GM12878 (cell line): ENCODE data around the gene EHD1. TPM values are rescaled to one million over a fixed set of nuclear protein-coding genes. Genes with fewer than 3 reads are reported as not detected.

Experiments
- ATAC-seq: fragments of 200-7000 bp; cut with Tn5 transposase; 3 replicates; pipeline ENCODE4 v1.9.1; 2020; ENCODE audit warnings: mild to moderate bottlenecking, moderate library complexity
- BruUV-seq: library from RNA; stranded (reverse); fragments of 400-500 nt; replicated peaks from 2 replicates; lab custom pipeline; 2021; lab: Mats Ljungman, UMichigan
- CTCF ChIA-PET: fragments of 300-600 bp; sonication (Branson Sonifier 250); formaldehyde crosslinking; extraction: SDS; loops from one replicate; lab custom pipeline; 2021; ENCODE audit warnings: inconsistent platforms; lab: Yijun Ruan, JAX
- POLR2A ChIA-PET: fragments of 350-600 bp; formaldehyde crosslinking; extraction: SDS; loops from one replicate; lab custom pipeline; 2021; ENCODE audit warnings: inconsistent platforms; lab: Charles Lee
- RAD21 ChIA-PET: fragments of 300-600 bp; sonication (Branson Sonifier 250); formaldehyde crosslinking; loops from one replicate; lab custom pipeline; 2023; ENCODE audit warnings: antibody characterized with exemption; ENCODE audit not compliant: unreplicated experiment; lab: Charles Lee
- SMC1A ChIA-PET: fragments of 300-600 bp; sonication (Branson Sonifier 250); formaldehyde crosslinking; loops from one replicate; lab custom pipeline; 2023; ENCODE audit not compliant: unreplicated experiment, uncharacterized antibody; lab: Charles Lee
- DNase-seq: peaks from one replicate; pipeline ENCODE4 v3.0.0-alpha.2; 2011; ENCODE audit warnings: low read depth, low spot score
- FAIRE-seq: peaks from 3 replicates; lab custom pipeline; 2011; peaks lifted over from hg19 to GRCh38; lab: Jason Lieb, UNC
- H2AFZ ChIP-seq: 2 replicates; pipeline ENCODE4 v1.6.0; 2011; ENCODE audit warnings: low read depth, low read length, control low read depth; ENCODE audit not compliant: control insufficient read depth
- H3K27ac ChIP-seq: 2 replicates; pipeline ENCODE4 v1.5.1; 2011; ENCODE audit warnings: control low read depth; ENCODE audit not compliant: control insufficient read depth, insufficient read depth
- H3K27me3 ChIP-seq, 2 experiments: replicated peaks in 1 of 2; 2 replicates each; pipeline versions ENCODE4 v1.6.0 to v1.6.1; 2011; ENCODE audit warnings: low read length in 1 of 2; ENCODE audit not compliant: control insufficient read depth in 2 of 2, insufficient read depth in 2 of 2
- H3K36me3 ChIP-seq, 2 experiments: 2 replicates each; pipeline ENCODE4 v1.5.1; 2011; ENCODE audit warnings: low read length in 1 of 2; ENCODE audit not compliant: control insufficient read depth in 2 of 2, insufficient read depth in 2 of 2
- H3K4me1 ChIP-seq: 2 replicates; pipeline ENCODE4 v1.6.1; 2011; ENCODE audit warnings: mild to moderate bottlenecking, low read length, moderate library complexity, mixed read lengths; ENCODE audit not compliant: control insufficient read depth, insufficient read depth
- H3K4me2 ChIP-seq: 2 replicates; pipeline ENCODE4 v1.6.0; 2011; ENCODE audit warnings: control low read depth; ENCODE audit not compliant: control insufficient read depth, insufficient read depth
- H3K4me3 ChIP-seq: fragments of 200-600 bp; sonication (generic); 2 replicates; pipeline ENCODE4 v1.5.1; 2016
- H3K79me2 ChIP-seq: 2 replicates; pipeline ENCODE4 v1.6.0; 2011; ENCODE audit warnings: low read length; ENCODE audit not compliant: control insufficient read depth, insufficient read depth
- H3K9ac ChIP-seq: 2 replicates; pipeline ENCODE4 v1.8.0; 2011; ENCODE audit warnings: low read length, control low read depth, mixed read lengths; ENCODE audit not compliant: control insufficient read depth, insufficient read depth
- H3K9me3 ChIP-seq: replicated peaks from 3 replicates; pipeline ENCODE4 v1.5.1; 2011; ENCODE audit warnings: mild to moderate bottlenecking, low read length; ENCODE audit not compliant: control insufficient read depth, insufficient read depth
- H4K20me1 ChIP-seq: 2 replicates; pipeline ENCODE4 v1.6.0; 2011; ENCODE audit not compliant: control insufficient read depth, insufficient read depth
- BMI1 ChIP-seq: fragments of 450-650 bp; IDR thresholded peaks from 2 replicates; pipeline ENCODE4 v1.6.1; 2016; ENCODE audit warnings: mild to moderate bottlenecking, moderate library complexity, borderline replicate concordance
- EGR1 ChIP-seq, 2 experiments: IDR thresholded peaks; 1 replicate in 1 of 2; 2 replicates in 1 of 2; pipeline ENCODE4 v1.6.1; 2011 to 2012; ENCODE audit warnings: low read depth in 2 of 2, low read length in 2 of 2, borderline replicate concordance in 1 of 2, mild to moderate bottlenecking in 1 of 2, moderate library complexity in 1 of 2
- EP300 ChIP-seq, 2 experiments: fragments of 150-350 bp in 1 of 2; IDR thresholded peaks; 2 replicates each; pipeline ENCODE4 v1.6.1; 2011 to 2012; ENCODE audit warnings: low read depth in 2 of 2, low read length in 2 of 2, borderline replicate concordance in 1 of 2, improper control_type of control experiment in 1 of 2, inconsistent platforms in 1 of 2; ENCODE audit not compliant: control insufficient read depth in 1 of 2
- IRF3 ChIP-seq: fragments of 450-650 bp; IDR thresholded peaks from 2 replicates; pipeline ENCODE4 v1.6.1; 2014; ENCODE audit warnings: mild to moderate bottlenecking
- MTA2 ChIP-seq: fragments of 450-650 bp; IDR thresholded peaks from 2 replicates; pipeline ENCODE4 v1.6.1; 2016; ENCODE audit warnings: low read depth, mild to moderate bottlenecking, moderate library complexity
- MTA3 ChIP-seq: IDR thresholded peaks from 2 replicates; pipeline ENCODE4 v1.6.1; 2012; ENCODE audit warnings: low read length, inconsistent platforms, borderline replicate concordance
- PKNOX1 ChIP-seq: fragments of 450-650 bp; IDR thresholded peaks from 2 replicates; pipeline ENCODE4 v1.6.1; 2016; ENCODE audit warnings: mild to moderate bottlenecking
- RAD51 ChIP-seq: fragments of 450-650 bp; IDR thresholded peaks from 2 replicates; pipeline ENCODE4 v1.6.1; 2016; ENCODE audit warnings: moderate library complexity, mild to moderate bottlenecking, inconsistent platforms
- TCF7 ChIP-seq: IDR thresholded peaks from 2 replicates; pipeline ENCODE4 v1.6.1; 2014; ENCODE audit warnings: antibody characterized with exemption, borderline replicate concordance
- ZBTB33 ChIP-seq: fragments of 450-650 bp; IDR thresholded peaks from 2 replicates; pipeline ENCODE4 v1.6.1; 2017; ENCODE audit warnings: mild to moderate bottlenecking
- ZBTB40 ChIP-seq: fragments of 450-650 bp; IDR thresholded peaks from 2 replicates; pipeline ENCODE4 v1.6.1; 2016; ENCODE audit warnings: mild to moderate bottlenecking, moderate library complexity, borderline replicate concordance
- WGBS: methylation state at CpG from one replicate; pipeline ENCODE4 v1.1.6; 2016; ENCODE audit warnings: low lambda C conversion rate; ENCODE audit not compliant: insufficient replicate concordance, insufficient coverage; ENCODE audit errors: missing lambda C conversion rate; 5-methylcytosine and 5-hydroxymethylcytosine counted together
- in situ Hi-C: fragments of 300-500 bp; cut with MboI; formaldehyde crosslinking; loops from 9 replicates; pipeline ENCODE4 v1.14.3; 2018; ENCODE audit warnings: mixed read lengths
- intact Hi-C: fragments of 100-400 bp; cut with micrococcal nuclease; formaldehyde crosslinking; loops from one replicate; pipeline ENCODE4 v1.14.2; 2022; ENCODE audit not compliant: unreplicated experiment
- polyA plus RNA-seq, 11 experiments: library from polyadenylated mRNA; depleted of rRNA in 4 of 11; unstranded in 6 of 11; stranded (reverse) in 5 of 11; fragments of >200 nt; fragmentation: Nextera tagmentation in 4 of 11; fragmentation: Illumina TruSeq in 1 of 11; extraction: Ambion mirVana in 4 of 11; extraction: Trizol in 1 of 11; gene quantifications; 1 replicate in 1 of 11; 2 replicates in 10 of 11; pipeline versions ENCODE4 v1.2.1 to v1.2.3, GENCODE V29; 2011 to 2016; ENCODE audit warnings: inconsistent platforms in 2 of 11, missing spikeins in 2 of 11, low read depth in 1 of 11
- total RNA-seq, 4 experiments: library from RNA; depleted of rRNA in 3 of 4; stranded (reverse); fragments of >200 nt in 3 of 4; fragmentation: Illumina TruSeq in 1 of 4; extraction: Trizol in 1 of 4; gene quantifications; 2 replicates each; pipeline versions ENCODE4 v1.2.1 to v1.2.3, GENCODE V29; 2013 to 2021

The EHD1 gene
- total and polyA plus RNA-seq, 10 of the 15 experiments (the other 5 are each of a cell fraction or from before 2014, with no cell fraction given): 1.0 to 165 (median 66.5) TPM

GRCh38 chr11:64892411-64892831 is 14.0 kb upstream of the EHD1 start:
- BruUV-seq: no TSS peak
- in situ Hi-C loops: loop anchor here (5.0 kb wide), 1 partner anchor 45 kb away; no protein-coding TSS in a partner anchor
- intact Hi-C loops: no loop called here
- TF ChIP-seq MTA2: no peak
- no peak for TF ChIP-seq PKNOX1
- no peak for TF ChIP-seq EP300 (IDR thresholded peaks at IDR 0.05; ENCODE audit: borderline replicate concordance in 1 of 2, control insufficient read depth in 1 of 2, low read depth in 2 of 2, low read length in 2 of 2)
- no peak for TF ChIP-seq IRF3
- TF ChIP-seq TCF7: no peak
- TF ChIP-seq ZBTB33: no peak
- TF ChIP-seq BMI1: no peak
- TF ChIP-seq EGR1 (IDR thresholded peaks at IDR 0.05; ENCODE audit: borderline replicate concordance in 1 of 2, low read depth in 2 of 2, low read length in 2 of 2): no peak
- no peak for TF ChIP-seq RAD51
- no peak for TF ChIP-seq ZBTB40
- no peak for TF ChIP-seq MTA3
- 69% methylated on average over 11 of the region's 11 CpGs for WGBS
- no peak for DNase-seq
- RAD21 ChIA-PET: interaction anchor here (1.2 to 5.7 kb wide), 3 partner anchors 11 to 44 kb away, joined by 3 to 101 read pairs (median 3); no protein-coding TSS in a partner anchor
- Histone ChIP-seq H3K36me3 (no peaks in the 10 kb centered on the region), H3K4me1 (peaks cover 11% of the 10 kb centered on the region), H3K9me3 (no peaks in the 10 kb centered on the region), H3K4me3 (no peak overlapping the region), H4K20me1 (no peaks in the 10 kb centered on the region), H2AFZ (no peak overlapping the region), H3K27me3 (no peaks in the 10 kb centered on the region), H3K4me2 (no peak overlapping the region), H3K27ac (no peak overlapping the region), H3K9ac (no peak overlapping the region), H3K79me2 (no peaks in the 10 kb centered on the region)
- CTCF ChIA-PET: interaction anchor here (0.5 to 30.0 kb wide), 6 partner anchors 8 to 121 kb away, joined by 3 to 1208 read pairs (median 13); partner anchors contain the start of genes ARL2, CDC42BPG and EHD1
- SMC1A ChIA-PET: interaction anchor here (0.6 to 7.2 kb wide), 3 partner anchors 12 to 44 kb away, joined by 4 to 138 read pairs (median 12); no protein-coding TSS in a partner anchor
- no peak for FAIRE-seq
- POLR2A ChIA-PET: interaction anchor here (0.8 to 1.1 kb wide), 4 partner anchors 19 to 47 kb away, joined by 3 to 4 read pairs (median 3); no protein-coding TSS in a partner anchor
- ATAC-seq: no peak
